Skeletal muscle cell (primary cell): ENCODE results near the gene PPP4R3B.
"Not testable (repeated sequence)": the region's sequence is repeated elsewhere in the genome, so short reads cannot be mapped to it uniquely, and the experiment has no call there.

Experiments
- DNase-seq: peaks from one replicate; pipeline ENCODE4 v3.0.0-alpha.2; 2010; ENCODE audit warnings: low read depth
- H3K4me3 ChIP-seq: 2 replicates; pipeline ENCODE4 v1.5.1; 2011; ENCODE audit warnings: low read depth, mild to moderate bottlenecking, control low read depth, low read length, moderate library complexity

PPP4R3B gene

DNA sequence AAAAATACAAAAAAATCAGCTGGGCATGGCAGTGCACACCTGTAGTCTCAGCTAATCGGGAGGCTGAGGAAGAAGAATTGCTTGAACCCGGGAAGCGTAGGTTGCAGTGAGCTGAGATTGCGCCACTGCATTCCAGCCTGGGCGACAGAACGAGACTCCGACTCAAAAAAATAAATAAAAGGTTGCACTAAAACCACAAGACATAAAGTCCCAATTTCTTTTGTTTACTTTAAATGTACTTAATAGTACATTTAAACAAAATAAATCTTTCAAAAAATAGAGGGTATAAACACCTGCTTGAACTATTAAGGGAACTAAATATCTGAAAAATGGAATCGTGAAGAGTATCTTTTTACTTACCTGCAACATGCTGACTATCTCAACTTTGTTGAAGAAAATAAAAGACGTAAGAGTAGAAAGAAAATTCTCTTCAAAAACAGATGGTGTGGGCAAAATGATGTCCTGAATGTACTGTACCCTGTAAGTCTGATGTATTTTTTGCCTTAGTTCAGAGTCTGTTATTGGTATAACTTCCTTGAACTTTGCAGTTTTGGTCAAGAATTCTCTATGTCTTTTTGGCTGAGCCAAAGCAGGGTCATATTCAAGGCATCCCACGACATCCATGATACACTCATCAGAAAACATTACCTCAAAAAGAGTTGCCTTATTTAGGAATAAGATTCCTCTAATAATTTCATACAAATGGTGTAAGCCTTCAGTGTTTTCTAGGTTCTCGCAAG, 19.2 kb downstream of the PPP4R3B start:
- no peak overlapping the region for H3K4me3 ChIP-seq
- DNase-seq: no peak

DNA sequence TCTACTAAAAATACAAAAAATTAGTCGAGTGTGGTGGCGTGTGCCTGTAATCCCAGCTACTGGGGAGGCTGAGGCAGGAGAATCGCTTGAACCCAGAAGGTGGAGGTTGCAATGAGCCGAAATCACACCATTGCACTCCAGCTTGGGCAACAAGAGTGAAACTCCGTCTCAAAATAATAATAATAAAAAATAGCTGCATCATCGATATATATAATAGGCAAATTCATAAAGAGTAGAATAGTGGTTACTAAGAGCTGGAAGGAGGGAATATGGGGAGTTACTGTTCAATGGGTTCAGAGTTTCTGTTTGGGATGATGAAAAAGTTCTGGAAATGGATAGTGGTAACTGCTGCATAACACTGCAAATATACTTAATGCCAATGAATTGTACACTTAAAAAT, 20.6 kb downstream of the PPP4R3B start:
- H3K4me3 ChIP-seq, DNase-seq: not testable (repeated sequence)

DNA sequence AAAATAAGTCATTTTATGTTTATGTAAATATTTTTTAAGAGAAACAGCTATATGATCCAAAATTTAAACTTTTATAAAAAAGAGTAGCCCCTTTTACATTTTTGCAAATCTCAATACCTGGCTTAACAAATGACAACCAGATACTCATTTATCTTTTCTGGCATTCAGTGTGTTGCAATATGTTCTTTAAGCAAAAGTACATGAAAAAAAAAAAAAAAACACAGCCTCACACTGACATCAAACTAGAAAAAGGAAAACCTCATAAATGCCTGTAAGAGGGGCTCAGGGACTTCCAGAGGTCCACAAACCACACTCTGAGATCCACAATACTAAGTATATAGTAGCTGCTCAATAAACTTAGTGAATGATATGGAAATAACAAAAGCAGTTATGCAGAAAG, 21.9 kb downstream of the PPP4R3B start:
- no peak for DNase-seq
- no peak overlapping the region for H3K4me3 ChIP-seq

DNA sequence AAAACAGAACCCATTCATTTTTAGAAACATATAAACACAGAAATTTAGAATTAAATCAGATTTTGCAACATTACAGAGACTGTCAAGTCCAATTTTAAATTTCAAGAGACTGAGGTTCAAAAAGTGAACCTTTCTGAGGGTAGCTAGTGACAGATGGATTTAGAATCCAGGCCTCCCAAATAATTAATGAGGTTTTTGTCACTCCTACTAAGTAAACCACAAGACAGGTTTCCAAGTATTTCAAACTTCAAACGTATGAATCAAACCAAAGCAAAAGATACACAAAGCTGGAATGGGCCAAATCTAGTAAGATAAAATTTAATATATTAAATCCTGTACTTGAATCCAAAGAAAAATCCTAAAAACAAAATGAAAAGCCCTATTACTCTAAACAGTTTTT, 25.3 kb downstream of the PPP4R3B start:
- no peak overlapping the region for H3K4me3 ChIP-seq
- DNase-seq: no peak

DNA sequence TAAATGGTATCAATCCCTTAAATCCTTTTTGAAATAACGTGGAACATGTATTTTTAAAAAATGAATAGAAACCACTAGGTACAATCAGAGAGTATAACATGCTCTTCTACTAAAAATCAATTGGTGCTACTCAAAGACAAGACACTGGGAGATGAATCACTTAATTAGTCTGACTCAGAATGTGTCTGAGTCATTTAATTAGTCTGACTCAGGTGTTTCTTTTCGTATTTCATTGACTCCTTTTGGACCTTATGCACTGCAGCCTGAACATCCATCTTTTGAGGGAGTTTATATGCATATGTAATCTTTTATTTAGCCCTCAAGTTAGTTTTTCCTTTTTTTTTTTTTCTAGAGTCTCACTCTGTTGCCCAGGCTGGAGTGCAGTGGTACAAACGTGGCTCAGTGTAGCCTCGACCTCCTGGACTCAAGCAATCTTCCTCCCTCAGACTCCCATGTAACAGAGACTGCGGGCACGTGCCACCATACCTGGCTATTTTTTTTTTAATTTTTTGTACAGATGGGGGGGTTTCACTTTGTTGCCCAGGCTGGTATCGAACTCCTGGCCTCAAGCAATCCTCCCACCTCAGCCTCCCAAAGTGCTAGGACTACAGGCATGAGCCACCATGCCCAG, 26.5 kb downstream of the PPP4R3B start:
- peak; percentile 13 for DNase-seq
- H3K4me3 ChIP-seq: no peak overlapping the region

DNA sequence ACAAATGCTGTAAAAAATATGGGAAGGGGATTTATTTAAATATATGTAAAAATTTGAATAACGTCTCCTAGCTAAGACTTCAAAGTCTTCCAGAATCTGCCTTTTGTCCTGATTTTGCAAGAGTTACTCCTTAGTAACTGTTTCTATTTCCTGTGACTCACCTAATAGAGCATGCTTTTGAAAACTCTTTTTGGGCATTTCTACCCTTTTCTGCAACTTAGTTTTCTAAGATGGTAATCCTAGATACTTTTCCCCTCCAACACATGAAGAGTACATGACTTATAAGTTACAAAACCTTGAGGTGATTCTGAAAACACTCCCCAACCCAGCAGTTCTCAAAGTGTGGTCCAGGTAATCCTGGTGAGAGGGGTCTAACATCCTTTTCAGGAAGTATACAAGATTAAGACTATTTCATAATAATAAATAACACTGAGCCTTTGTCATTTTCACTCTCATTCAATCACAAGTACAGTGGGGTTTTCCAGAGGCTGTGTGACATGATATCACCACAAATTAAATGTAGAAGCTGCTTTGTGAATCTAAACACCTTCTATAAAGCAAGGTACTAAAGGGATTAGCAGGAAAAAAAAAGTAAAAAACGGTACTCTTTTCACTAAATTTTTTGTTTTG, 31.9 kb downstream of the PPP4R3B start:
- H3K4me3 ChIP-seq: no peak overlapping the region

DNA sequence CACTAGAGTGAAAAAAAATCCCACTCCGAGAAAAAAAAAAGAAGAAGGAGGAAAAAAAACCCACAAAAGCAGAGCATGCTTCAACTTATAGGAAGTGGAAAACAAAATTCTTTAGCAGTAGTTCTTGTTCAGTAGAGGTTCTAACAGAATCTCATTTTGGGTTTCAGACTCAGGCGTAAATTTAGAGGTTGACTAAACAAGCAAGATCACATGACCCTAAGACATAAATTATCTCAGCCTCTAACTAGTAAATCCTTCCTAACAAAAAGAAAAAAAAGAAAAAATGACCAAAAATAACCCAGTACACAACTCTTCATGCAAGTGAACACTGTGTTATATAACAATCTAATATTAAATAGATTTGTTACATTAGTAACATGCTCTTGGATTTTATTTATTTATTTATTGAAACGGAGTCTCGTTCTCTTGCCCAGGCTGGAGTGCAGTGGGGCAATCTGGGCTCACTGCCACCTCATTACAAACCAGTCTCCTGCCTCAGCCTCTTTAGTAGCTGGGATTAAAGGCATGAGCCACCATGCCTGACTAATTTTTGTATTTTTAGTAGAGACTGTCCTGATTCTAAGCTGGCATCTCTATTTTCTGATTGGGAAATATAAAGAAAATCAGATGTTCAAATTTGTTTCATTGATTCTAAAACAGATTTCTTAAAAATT, 35.4 kb downstream of the PPP4R3B start:
- DNase-seq: no peak
- no peak overlapping the region for H3K4me3 ChIP-seq

More for the DNA sequence above, 31.9 kb downstream of the PPP4R3B start:
- peak; percentile 31 for DNase-seq

DNA sequence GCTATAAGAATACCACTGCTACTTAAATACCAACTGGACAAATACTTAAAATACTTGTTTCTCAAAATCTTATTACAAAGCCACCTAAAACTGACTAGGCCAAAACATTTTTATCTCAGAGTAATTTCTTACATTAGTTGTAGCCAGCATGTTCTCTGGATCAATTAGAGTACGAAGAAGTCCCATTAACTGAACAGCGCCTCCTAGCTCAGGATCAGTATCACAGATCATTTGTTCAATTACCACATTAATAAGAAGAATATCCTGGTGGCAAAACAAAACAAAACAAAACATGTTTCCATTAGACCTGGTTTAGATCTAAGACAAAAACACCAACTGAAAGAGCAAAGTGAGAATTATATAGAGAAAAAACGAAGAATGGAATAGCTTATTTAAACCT, 36.0 kb downstream of the PPP4R3B start:
- no peak for DNase-seq
- H3K4me3 ChIP-seq: no peak overlapping the region

DNA sequence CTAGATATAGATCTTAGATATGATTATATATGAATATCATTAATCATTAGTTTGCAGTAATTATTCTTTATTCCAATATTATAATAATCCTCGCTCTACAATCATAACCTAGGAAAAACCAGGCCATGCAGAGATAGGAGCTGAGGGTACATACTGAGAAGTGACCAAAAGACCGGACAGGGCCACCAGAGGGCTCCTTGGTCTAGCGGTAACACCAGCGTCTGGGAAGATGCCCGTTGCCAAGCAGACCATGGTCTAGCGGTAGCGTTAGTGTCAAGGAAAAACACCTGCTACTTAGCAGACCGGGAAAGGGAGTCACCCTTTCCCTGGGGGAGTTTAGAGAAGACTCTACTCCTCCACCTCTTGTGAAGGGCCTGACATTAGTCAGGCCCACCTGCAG, 48.4 kb downstream of the PPP4R3B start:
- DNase-seq: not testable (repeated sequence)

DNA sequence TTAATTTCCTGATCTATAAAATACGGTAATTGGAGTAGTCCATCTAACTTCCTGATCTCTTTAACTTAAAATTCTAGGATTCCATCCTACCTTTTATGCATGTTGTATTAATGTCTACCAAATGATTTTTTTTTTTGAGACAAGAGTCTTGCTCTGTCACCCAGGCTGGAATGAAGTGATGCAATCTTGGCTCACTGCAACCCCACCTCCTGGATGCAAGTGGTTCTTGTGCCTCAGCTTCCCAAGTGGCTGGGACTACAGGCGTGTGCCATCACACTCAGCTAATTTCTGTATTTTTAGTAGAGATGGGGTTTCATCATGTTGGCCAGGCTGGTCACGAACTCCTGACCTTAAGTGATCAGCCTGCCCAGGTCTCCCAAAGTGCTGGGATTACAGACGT, 50.1 kb downstream of the PPP4R3B start:
- no peak for DNase-seq
- no peak overlapping the region for H3K4me3 ChIP-seq

More for the DNA sequence above, 48.4 kb downstream of the PPP4R3B start:
- H3K4me3 ChIP-seq: not testable (repeated sequence)

DNA sequence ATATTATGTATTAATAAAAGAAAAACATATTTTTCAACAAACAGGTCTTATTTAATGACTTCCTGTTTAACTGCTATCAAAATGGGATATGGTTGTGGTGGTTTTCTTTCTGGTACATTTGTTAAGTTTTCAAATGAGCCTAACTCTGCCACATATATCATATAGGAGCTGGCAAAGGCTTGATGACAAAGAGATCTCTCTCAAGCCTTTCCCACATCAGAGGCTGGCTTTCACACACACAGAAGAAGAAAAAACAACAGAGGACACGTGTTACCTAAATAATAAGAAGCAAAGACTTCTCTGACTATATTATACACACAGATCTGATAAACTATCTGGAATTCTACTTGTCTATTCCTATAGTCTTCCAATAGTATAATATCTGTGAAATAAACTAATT, 51.8 kb downstream of the PPP4R3B start:
- no peak for DNase-seq
- H3K4me3 ChIP-seq: no peak overlapping the region

DNA sequence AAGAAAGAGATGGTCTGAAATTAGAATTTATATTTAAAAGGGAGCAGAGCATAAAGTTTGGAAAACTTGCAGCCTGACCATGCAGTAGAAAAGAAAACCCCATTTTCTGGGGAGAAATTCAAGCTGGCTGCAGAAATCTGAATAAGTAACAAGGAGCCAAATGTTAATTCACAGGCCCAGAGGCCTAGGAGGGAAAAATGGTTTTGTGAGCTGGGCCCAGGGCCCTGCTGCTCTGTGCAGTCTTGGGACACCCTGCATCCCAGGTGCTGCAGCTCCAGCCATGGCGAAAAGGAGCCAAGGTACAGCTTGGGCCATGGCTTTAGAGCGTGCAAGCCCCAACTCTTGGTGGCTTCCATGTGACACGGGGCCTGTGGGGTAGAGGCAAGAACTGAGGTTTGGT, 56.6 kb downstream of the PPP4R3B start:
- no peak overlapping the region for H3K4me3 ChIP-seq
- no peak for DNase-seq

DNA sequence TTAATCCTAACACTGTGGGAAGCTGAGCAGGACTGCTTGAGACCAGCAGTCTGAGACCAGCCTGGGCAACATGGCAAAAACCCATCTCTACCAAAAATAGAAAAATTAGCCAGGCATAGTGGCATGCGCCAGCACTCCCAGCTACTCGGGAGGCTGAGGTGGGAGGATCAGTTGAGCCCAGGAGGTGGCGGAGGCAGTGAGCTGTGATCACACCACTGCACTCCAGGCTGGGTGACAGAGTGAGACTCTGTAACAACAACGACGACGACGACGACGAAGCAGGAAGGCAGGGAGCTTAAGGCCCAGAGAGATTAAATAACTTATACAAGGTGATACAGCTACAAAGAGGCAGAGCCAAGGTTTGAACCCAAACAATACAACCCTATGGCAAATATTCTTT, 60.6 kb downstream of the PPP4R3B start:
- H3K4me3 ChIP-seq: no peak overlapping the region
- no peak for DNase-seq

DNA sequence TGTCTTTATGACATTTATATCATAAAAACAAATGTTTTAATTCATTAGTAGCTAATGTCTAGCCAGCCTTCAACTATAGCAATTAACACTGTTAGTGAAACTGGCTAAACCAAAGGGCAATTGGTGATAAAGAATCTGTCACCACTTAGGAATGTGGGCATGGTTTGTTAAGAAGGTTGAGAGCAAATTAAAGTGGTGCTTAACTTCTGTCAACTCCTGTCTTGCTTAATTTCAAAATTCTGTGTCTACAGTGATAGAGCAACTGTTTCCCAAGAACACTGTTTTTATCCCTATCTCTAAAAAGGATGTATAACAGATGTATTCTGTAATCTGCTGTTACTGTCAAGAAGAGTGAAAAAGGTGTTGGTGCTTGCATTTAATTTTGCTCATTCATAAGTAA, 61.4 kb downstream of the PPP4R3B start:
- no peak for DNase-seq
- no peak overlapping the region for H3K4me3 ChIP-seq

DNA sequence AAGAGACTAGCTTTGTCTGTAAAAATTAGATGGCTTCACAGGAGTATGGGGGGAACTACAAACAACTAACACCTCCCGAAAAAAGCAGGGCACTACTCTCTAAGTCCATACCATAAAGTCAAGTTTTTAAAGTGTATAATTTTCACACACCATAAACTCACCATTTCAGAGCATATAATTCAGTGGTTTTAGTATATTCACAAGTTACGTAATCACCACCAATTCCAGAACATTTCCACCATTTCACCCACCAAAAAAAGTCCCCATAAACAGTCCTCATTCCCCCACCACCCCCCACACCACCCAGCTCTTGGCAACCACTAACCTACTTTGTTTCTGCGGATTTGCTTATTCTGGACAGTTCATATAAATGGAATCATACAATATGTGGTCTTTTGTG, 64.1 kb downstream of the PPP4R3B start:
- no peak overlapping the region for H3K4me3 ChIP-seq
- DNase-seq: no peak

DNA sequence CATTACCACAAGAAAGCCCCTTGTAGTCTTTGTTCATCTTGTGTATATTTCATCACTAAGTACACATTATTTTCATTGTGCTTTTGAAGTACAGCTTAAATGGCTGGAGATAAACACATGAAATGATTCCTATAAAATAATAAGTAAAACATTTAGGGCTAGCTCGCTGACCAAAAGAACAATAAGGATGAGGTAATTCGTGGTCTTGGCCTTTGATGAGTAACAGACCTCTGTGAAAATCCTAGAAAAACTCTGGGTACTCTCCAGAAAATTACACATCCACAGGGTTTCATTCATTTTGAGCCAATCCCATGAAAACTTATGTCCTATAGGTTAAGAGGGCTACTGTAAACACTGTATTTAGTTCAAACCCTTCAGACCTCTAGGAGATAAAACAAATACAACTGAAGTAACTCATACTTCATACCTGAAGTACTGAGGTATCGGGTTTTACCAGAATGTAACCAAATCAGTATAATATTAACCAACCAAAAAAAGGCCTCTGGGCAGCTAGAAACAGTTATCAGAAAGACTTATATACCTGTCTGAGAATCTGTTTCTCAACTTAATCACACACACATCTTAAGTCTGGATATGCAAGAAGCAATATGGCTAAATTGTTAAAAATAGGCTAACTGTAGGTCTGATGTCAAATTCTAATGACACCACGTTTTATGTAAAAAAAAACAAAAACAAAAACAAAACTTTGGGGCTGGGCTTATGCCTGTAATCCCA, 66.9 kb downstream of the PPP4R3B start:
- no peak overlapping the region for H3K4me3 ChIP-seq
- peak; percentile 45 for DNase-seq

DNA sequence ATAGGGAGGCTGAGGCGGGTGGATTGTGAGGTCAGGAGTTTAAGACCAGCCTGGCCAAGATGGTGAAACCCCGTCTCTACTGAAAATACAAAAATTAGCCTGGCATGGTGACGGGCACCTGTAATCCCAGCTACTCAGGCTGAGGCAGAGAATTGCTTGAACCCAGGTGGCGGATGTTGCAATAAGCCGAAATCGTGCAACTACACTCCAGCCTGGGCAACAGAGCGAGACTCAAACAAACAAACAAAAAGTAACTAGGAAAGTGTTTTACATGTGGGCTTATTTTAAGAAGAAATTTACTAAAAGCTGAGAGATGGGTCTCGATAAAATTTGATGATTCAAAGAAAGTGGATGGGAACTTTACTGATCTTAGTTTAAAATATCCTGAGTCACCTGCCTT, 69.7 kb downstream of the PPP4R3B start:
- H3K4me3 ChIP-seq, DNase-seq: not testable (repeated sequence)

DNA sequence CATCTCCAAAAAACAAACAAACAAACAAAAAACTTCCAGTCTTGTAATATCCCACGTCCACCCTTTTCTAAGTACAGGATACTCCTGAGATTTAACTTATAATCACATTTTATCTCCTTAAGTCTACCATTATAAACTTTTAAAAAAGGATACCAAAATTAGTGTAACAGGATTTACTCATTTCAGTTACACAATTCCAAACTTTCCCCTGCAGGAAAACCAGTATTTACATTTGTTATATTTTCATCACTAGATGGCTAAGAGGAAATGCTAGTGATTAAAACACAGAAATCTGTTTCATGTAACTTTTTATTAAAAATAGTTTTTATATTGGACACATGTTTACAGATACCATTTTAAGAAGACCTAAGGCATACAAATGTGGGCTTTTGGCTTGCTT, 70.4 kb downstream of the PPP4R3B start:
- no peak overlapping the region for H3K4me3 ChIP-seq
- DNase-seq: no peak

DNA sequence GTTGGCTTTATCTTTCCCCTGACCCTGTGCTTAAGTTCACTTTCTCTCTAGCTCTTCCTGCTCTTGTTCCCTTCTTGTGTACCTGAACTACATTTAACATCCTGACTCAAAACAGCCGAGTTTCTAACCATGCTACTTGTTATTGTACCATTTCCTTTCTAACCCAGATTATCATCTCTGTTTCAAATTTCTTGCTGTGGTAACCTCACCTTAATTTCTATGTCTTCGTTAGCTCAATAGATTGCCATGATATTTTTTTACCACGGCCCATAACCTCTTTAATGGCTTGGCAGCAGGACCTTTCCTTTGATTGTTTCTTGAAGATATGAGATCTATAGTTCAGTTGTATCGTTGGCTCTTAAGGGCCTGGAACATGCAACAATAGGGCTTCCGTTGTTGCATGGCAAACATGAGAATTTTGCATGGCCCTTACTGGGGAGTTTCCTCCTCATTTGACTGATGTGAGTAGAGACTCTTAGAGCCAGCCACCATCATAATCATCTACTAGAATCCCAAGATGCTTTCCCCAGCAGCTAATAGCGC, 86.8 kb downstream of the PPP4R3B start:
- no peak overlapping the region for H3K4me3 ChIP-seq
- DNase-seq: no peak
